Nephron progenitor cell (in vitro differentiated cells): ENCODE data around the gene PTPN5.

Experiments used
- DNase-seq: peaks from one replicate; pipeline ENCODE4 v3.0.0; 2021
- H3K27ac Mint-ChIP-seq: 2 replicates; pipeline ENCODE4 v1.8.0; 2021; ENCODE audit warnings: mild to moderate bottlenecking, moderate library complexity, mixed read lengths
- H3K27me3 Mint-ChIP-seq: 2 replicates; pipeline ENCODE4 v1.8.0; 2021; ENCODE audit warnings: mild to moderate bottlenecking, low read depth, mixed read lengths; ENCODE audit not compliant: poor library complexity
- H3K36me3 Mint-ChIP-seq: 2 replicates; pipeline ENCODE4 v1.8.0; 2021; ENCODE audit warnings: low read depth, mixed read lengths
- H3K4me1 Mint-ChIP-seq: 2 replicates; pipeline ENCODE4 v1.8.0; 2021; ENCODE audit warnings: mixed read lengths
- H3K4me3 Mint-ChIP-seq: 2 replicates; pipeline ENCODE4 v1.8.0; 2021; ENCODE audit warnings: mild to moderate bottlenecking, moderate library complexity, mixed read lengths
- H3K9me3 Mint-ChIP-seq: 2 replicates; pipeline ENCODE4 v1.8.0; 2021; ENCODE audit warnings: mild to moderate bottlenecking, moderate library complexity, mixed read lengths
- CTCF ChIP-seq: fragments of 200-600 bp; sonication (generic); IDR thresholded peaks from 2 replicates; pipeline ENCODE4 v1.5.0; 2021; ENCODE audit warnings: antibody characterized with exemption

The PTPN5 gene

GRCh38 chr11:18766015-18766414 lies 25.6 kb downstream of the PTPN5 start:
- H3K36me3 Mint-ChIP-seq, result no peaks in the 10 kb centered on the region
- no peak overlapping the region for H3K4me3 Mint-ChIP-seq
- no peak for TF ChIP-seq CTCF
- no peaks in the 10 kb centered on the region for H3K4me1 Mint-ChIP-seq
- H3K9me3 Mint-ChIP-seq, result no peaks in the 10 kb centered on the region
- DNase-seq, result no peak
- no peak overlapping the region for H3K27ac Mint-ChIP-seq
- H3K27me3 Mint-ChIP-seq, result peaks cover 25% of the 10 kb centered on the region

GRCh38 chr11:18765554-18765953 lies 26.0 kb downstream of the PTPN5 start:
- TF ChIP-seq CTCF, result no peak
- H3K4me3 Mint-ChIP-seq, result no peak overlapping the region
- no peaks in the 10 kb centered on the region for H3K4me1 Mint-ChIP-seq
- no peak for DNase-seq
- no peaks in the 10 kb centered on the region for H3K36me3 Mint-ChIP-seq
- peaks cover 25% of the 10 kb centered on the region for H3K27me3 Mint-ChIP-seq
- no peaks in the 10 kb centered on the region for H3K9me3 Mint-ChIP-seq
- peak overlapping the region; percentile 45 for H3K27ac Mint-ChIP-seq

DNA sequence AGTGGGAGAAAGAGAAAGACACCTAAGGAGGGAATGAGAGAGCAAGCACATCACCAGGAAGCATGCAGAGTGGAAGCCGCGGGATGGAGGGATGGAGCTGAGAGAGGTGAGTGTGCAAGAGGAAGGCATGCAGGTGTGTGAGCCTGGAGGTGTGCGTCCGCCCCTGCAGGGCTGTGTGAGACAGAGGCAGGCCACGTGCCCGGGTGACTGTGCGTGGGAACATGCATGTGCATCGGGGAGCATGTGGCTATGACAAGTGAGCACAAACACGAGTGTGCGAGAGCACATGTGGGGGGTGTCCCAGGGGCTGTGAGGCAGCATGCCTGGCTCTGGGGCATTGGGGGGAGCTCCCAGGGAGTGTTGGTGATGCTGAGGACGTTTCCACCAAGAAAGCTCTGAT lies 29.9 kb downstream of the PTPN5 start:
- Mint-ChIP-seq H3K36me3 (no peaks in the 10 kb centered on the region), H3K27me3 (peaks cover 14% of the 10 kb centered on the region), H3K4me1 (no peaks in the 10 kb centered on the region), H3K27ac (no peak overlapping the region), H3K9me3 (no peaks in the 10 kb centered on the region), H3K4me3 (no peak overlapping the region)
- no peak for TF ChIP-seq CTCF
- DNase-seq, result no peak

DNA sequence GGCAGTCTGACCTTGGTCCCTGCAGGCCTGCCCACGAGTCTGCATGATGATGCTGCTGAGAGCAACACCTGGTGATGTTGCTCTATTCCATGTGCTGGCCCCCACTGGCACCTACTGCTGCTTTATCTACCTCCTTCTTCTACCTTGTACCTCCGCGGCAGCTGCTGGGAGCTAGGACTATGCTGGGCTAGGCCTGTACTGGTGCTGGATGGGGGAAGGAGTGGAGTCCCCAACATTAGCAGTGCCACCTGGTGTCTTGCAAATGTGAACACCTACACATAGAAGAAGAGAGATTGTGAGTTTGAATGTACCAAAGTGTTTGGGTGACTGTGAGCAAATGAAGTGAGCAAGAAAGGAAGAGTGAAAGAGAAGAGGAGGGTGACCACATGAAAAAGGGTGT lies 30.5 kb downstream of the PTPN5 start:
- TF ChIP-seq CTCF, result no peak
- H3K36me3 Mint-ChIP-seq, result no peaks in the 10 kb centered on the region
- no peaks in the 10 kb centered on the region for H3K9me3 Mint-ChIP-seq
- H3K27ac Mint-ChIP-seq, result no peak overlapping the region
- H3K4me3 Mint-ChIP-seq, result no peak overlapping the region
- no peak for DNase-seq
- no peaks in the 10 kb centered on the region for H3K4me1 Mint-ChIP-seq
- H3K27me3 Mint-ChIP-seq, result peaks cover 11% of the 10 kb centered on the region

DNA sequence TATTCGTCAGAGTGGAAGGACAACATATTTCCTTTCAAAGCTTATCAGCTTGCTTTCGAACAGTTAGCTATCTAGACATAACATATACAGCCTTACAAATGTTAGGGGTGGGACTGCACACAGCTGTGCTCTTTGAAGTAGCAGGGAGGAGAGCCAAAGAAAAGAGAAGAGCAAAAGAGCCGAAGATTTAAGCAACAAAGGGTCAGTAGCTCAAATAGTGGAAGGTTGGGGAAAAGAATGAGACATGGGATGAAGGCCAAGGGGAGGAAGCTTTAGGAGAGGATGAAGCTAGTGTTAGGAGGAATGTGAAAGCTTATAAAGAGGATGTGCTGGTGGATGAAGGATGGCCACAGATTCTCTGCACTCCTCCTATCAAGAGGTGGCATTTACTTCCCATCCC lies 33.8 kb downstream of the PTPN5 start:
- peaks cover 7% of the 10 kb centered on the region for H3K27me3 Mint-ChIP-seq
- no peaks in the 10 kb centered on the region for H3K9me3 Mint-ChIP-seq
- no peaks in the 10 kb centered on the region for H3K36me3 Mint-ChIP-seq
- H3K4me3 Mint-ChIP-seq, result no peak overlapping the region
- TF ChIP-seq CTCF, result no peak
- no peak overlapping the region for H3K27ac Mint-ChIP-seq
- no peak for DNase-seq
- no peaks in the 10 kb centered on the region for H3K4me1 Mint-ChIP-seq

DNA sequence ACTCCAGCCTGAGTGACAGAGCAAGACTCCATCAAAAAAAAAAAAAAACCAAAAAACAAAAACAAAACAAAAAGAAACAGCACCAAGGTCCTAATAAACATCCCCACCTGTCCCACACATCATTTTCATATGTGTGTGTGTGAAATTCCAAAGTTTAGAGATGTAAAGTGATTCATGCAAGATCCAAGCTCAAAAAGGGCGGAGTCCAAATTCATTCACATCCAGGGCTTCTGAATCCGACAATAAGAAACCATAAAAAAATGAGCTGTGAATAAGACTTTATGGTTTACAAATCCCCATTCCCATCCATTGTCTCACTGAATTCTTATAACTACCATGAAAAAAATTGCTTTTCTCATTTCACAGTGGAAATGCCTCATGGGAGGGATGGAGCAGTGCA lies 34.7 kb downstream of the PTPN5 start:
- H3K27ac Mint-ChIP-seq, result no peak overlapping the region
- no peaks in the 10 kb centered on the region for H3K36me3 Mint-ChIP-seq
- H3K4me1 Mint-ChIP-seq, result no peaks in the 10 kb centered on the region
- no peaks in the 10 kb centered on the region for H3K9me3 Mint-ChIP-seq
- peaks cover 7% of the 10 kb centered on the region for H3K27me3 Mint-ChIP-seq
- no peak for DNase-seq
- TF ChIP-seq CTCF, result no peak
- no peak overlapping the region for H3K4me3 Mint-ChIP-seq
